ENCODE results near the gene YTHDF1. TPM values are rescaled to one million over a fixed set of nuclear protein-coding genes. Genes with fewer than 3 reads are reported as not detected.

YTHDF1 gene
- total and polyA plus RNA-seq, 2 of the 4 experiments (the other 2 are of a cell fraction), result 10.9 to 22.6 TPM

DNA sequence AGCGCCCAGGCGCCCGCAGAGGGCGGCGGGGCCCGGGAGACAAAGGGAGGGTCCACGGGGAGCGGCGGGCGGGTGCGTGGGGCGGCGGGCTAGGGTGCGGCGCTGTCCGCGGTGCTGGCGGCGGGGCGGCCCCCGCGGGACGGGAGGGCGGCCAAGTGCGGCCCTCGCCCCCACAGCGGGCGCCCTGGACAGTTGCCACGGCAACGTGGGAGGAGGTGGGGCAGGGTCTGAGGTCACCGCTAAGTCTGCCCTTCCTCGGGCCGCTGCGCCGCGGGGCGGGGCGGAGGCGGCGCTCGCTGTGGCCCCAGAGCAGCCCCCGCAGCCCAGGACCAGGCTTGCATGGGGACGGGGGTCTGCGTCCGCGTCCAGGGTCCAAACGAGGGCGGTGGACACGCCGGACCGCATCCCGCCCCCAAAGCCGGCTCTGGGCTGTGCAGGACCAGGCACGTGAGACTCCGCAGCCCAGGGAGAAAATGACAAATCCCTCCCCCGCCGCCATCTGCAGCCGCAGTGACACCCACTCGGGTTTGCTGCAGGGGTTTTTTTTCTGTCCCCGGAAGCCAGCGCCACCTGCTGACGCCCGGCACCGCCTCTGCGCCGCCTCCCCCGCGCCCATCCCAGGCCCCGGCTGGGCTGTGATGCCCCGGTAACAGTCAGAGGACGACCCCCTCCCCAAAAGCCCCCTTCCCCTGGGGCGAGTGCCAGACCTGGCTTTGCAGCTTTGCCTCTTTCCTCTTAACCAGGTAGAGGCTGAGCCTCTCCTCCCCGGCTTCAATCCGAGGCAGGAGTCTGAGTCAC lies 36.8 kb downstream of the YTHDF1 start:
- peak; percentile 19 for ATAC-seq (ENCODE audit: low read depth)
- no peak overlapping the region for H2BK5ac ChIP-seq (ENCODE audit: low read depth, low read length, poor library complexity, severe bottlenecking)
- H3K18ac ChIP-seq (ENCODE audit: low read depth, low read length), result no peak overlapping the region
- H2AFZ ChIP-seq (replicated peaks; ENCODE audit: low read length, poor library complexity), result peak overlapping the region; percentile 41
- H2BK120ac ChIP-seq (ENCODE audit: low read depth, low read length), result no peak overlapping the region
- H3K27ac ChIP-seq (ENCODE audit: insufficient read depth, low read length), result no peak overlapping the region
- H3K79me1 ChIP-seq (ENCODE audit: low read depth in 1 of 2, low read length in 2 of 2), result no peaks in the 10 kb centered on the region
- BruUV-seq (replicated peaks), result no TSS peak
- H3K36me3 ChIP-seq (ENCODE audit: control insufficient read depth, insufficient read depth, low read length), result no peaks in the 10 kb centered on the region
- WGBS, 2 experiments (ENCODE audit: extremely low coverage in 2 of 2, insufficient read length in 1 of 2), result 2% methylated on average over 45 of the region's 74 CpGs; no CpG with 5 or more reads in 1 of the 2 experiments
- H3K4me2 ChIP-seq (ENCODE audit: low read depth, low read length), result no peak overlapping the region
- no peak overlapping the region for H3K56ac ChIP-seq (ENCODE audit: extremely low read depth, insufficient read depth, low read length)
- no peak overlapping the region for H4K8ac ChIP-seq (ENCODE audit: low read depth in 2 of 2, low read length in 2 of 2)
- no peak overlapping the region for H3K4me3 ChIP-seq (ENCODE audit: insufficient read depth, low read depth, low read length)
- TF ChIP-seq RAD21 (IDR thresholded peaks at IDR 0.05; ENCODE audit: low read length) (peak; percentile 13; the same call in 1 of the 2 replicates), BHLHE40 (IDR thresholded peaks at IDR 0.05; ENCODE audit: low read depth, low read length) (peak; percentile 69), MAFK (IDR thresholded peaks at IDR 0.05; ENCODE audit: low read depth, low read length) (no peak), SMC3 (IDR thresholded peaks at IDR 0.05; ENCODE audit: low read depth, low read length) (peak; percentile 34)
- TF ChIP-seq, protein P1, sequence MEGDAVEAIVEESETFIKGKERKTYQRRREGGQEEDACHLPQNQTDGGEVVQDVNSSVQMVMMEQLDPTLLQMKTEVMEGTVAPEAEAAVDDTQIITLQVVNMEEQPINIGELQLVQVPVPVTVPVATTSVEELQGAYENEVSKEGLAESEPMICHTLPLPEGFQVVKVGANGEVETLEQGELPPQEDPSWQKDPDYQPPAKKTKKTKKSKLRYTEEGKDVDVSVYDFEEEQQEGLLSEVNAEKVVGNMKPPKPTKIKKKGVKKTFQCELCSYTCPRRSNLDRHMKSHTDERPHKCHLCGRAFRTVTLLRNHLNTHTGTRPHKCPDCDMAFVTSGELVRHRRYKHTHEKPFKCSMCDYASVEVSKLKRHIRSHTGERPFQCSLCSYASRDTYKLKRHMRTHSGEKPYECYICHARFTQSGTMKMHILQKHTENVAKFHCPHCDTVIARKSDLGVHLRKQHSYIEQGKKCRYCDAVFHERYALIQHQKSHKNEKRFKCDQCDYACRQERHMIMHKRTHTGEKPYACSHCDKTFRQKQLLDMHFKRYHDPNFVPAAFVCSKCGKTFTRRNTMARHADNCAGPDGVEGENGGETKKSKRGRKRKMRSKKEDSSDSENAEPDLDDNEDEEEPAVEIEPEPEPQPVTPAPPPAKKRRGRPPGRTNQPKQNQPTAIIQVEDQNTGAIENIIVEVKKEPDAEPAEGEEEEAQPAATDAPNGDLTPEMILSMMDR (conservative IDR thresholded peaks at IDR 0.05; ENCODE audit: low read depth, low read length), result peak; percentile 37
- H2BK15ac ChIP-seq (ENCODE audit: low read depth, low read length), result no peak overlapping the region
- no peaks in the 10 kb centered on the region for H3K9me1 ChIP-seq (ENCODE audit: insufficient read depth, low read length)
- ChIA-PET CTCF (no interaction called here), POLR2A (ENCODE audit: unreplicated experiment) (no interaction called here)
- no peak overlapping the region for H3K14ac ChIP-seq (replicated peaks; ENCODE audit: low read depth, low read length)
- H3K23ac ChIP-seq (ENCODE audit: low read depth, low read length), result no peak overlapping the region
- no peak overlapping the region for H4K91ac ChIP-seq (ENCODE audit: insufficient read depth, low read depth, low read length)
- H2BK20ac ChIP-seq (ENCODE audit: low read depth, low read length), result no peak overlapping the region
- H3K9ac ChIP-seq (ENCODE audit: low read depth, low read length), result no peak overlapping the region
- peaks cover 15% of the 10 kb centered on the region for H4K20me1 ChIP-seq (ENCODE audit: insufficient read depth, low read length)
- DNase-seq, result peak; percentile 4
- no peaks in the 10 kb centered on the region for H3K9me3 ChIP-seq (ENCODE audit: control insufficient read depth, insufficient read depth, low read length)
- no peak overlapping the region for H2AK9ac ChIP-seq (replicated peaks; ENCODE audit: low read depth, low read length, poor library complexity)
- dilution Hi-C loops (cut with HindIII; ENCODE audit: low sequenced_read_pairs, unreplicated experiment) (no loop called here), intact Hi-C loops (cut with micrococcal nuclease) (no loop called here), in situ Hi-C loops (cut with MboI; ENCODE audit: low sequenced_read_pairs) (no loop called here)
- H3K27me3 ChIP-seq (ENCODE audit: control insufficient read depth, insufficient read depth, low read length), result peaks cover 77% of the 10 kb centered on the region
- H4K5ac ChIP-seq (ENCODE audit: low read depth, low read length), result no peak overlapping the region
- H3K4me1 ChIP-seq (ENCODE audit: control insufficient read depth, insufficient read depth, low read length), result no peaks in the 10 kb centered on the region
- no peak overlapping the region for H2AK5ac ChIP-seq (ENCODE audit: low read depth, low read length)
- H3K4ac ChIP-seq (ENCODE audit: low read depth, low read length), result no peak overlapping the region
